H9 (cell line): Measurements from ENCODE around the gene CDH13. TPM values are rescaled to one million over a fixed set of nuclear protein-coding genes. Genes with fewer than 3 reads are reported as not detected.

Source experiments
- DNase-seq: peaks from one replicate; pipeline ENCODE4 v3.0.0-alpha.2; 2017
- H2AFZ ChIP-seq: one replicate; pipeline ENCODE4 v1.6.1; 2013; ENCODE audit warnings: mild to moderate bottlenecking, low read length, control low read depth, moderate library complexity
- H2AK5ac ChIP-seq: 2 replicates; pipeline ENCODE4 v1.6.1; 2013; ENCODE audit warnings: low read length, control low read depth, mixed read lengths; ENCODE audit not compliant: insufficient read length
- H2BK120ac ChIP-seq: one replicate; pipeline ENCODE4 v1.6.1; 2013; ENCODE audit warnings: low read depth, mild to moderate bottlenecking, low read length, control low read depth, inconsistent platforms; ENCODE audit not compliant: poor library complexity, severe bottlenecking
- H2BK12ac ChIP-seq: 2 replicates; pipeline ENCODE4 v1.6.1; 2013; ENCODE audit warnings: low read length, control low read depth, mixed read lengths, low read depth; ENCODE audit not compliant: insufficient read length
- H2BK15ac ChIP-seq: 2 replicates; pipeline ENCODE4 v1.6.1; 2013; ENCODE audit warnings: low read depth, low read length, control low read depth
- H2BK20ac ChIP-seq: one replicate; pipeline ENCODE4 v1.6.1; 2013; ENCODE audit warnings: low read depth, mild to moderate bottlenecking, low read length, control low read depth, inconsistent platforms; ENCODE audit not compliant: poor library complexity, severe bottlenecking
- H2BK5ac ChIP-seq: 2 replicates; pipeline ENCODE4 v1.6.1; 2013; ENCODE audit warnings: low read length, control low read depth, mixed read lengths; ENCODE audit not compliant: insufficient read length
- H3K14ac ChIP-seq: 2 replicates; pipeline ENCODE4 v1.6.1; 2013; ENCODE audit warnings: low read length, control low read depth; ENCODE audit not compliant: insufficient read depth
- H3K18ac ChIP-seq: 2 replicates; pipeline ENCODE4 v1.6.1; 2013; ENCODE audit warnings: low read depth, mild to moderate bottlenecking, mixed read lengths, low read length, control low read depth; ENCODE audit not compliant: insufficient read length
- H3K23ac ChIP-seq: 2 replicates; pipeline ENCODE4 v1.6.1; 2013; ENCODE audit warnings: low read length, control low read depth, mixed read lengths, low read depth; ENCODE audit not compliant: insufficient read length
- H3K23me2 ChIP-seq: 2 replicates; pipeline ENCODE4 v1.6.1; 2013; ENCODE audit warnings: low read depth, mild to moderate bottlenecking, mixed read lengths, low read length, control low read depth; ENCODE audit not compliant: insufficient read length, poor library complexity, severe bottlenecking
- H3K27ac ChIP-seq: 2 replicates; pipeline ENCODE4 v1.5.1; 2013; ENCODE audit warnings: low read length, control low read depth, mixed read lengths, low read depth; ENCODE audit not compliant: insufficient read length
- H3K27me3 ChIP-seq: 2 replicates; pipeline ENCODE4 v1.6.1; 2013; ENCODE audit warnings: low read length, control low read depth, inconsistent platforms; ENCODE audit not compliant: insufficient read depth
- H3K4ac ChIP-seq: 2 replicates; pipeline ENCODE4 v1.6.1; 2013; ENCODE audit warnings: low read depth, mild to moderate bottlenecking, control low read depth, inconsistent platforms, low read length, moderate library complexity
- H3K4me1 ChIP-seq: 2 replicates; pipeline ENCODE4 v1.6.1; 2013; ENCODE audit warnings: low read length, control low read depth, inconsistent platforms; ENCODE audit not compliant: insufficient read depth
- H3K4me2 ChIP-seq: 2 replicates; pipeline ENCODE4 v1.6.1; 2013; ENCODE audit warnings: low read length, control low read depth, mixed read lengths; ENCODE audit not compliant: insufficient read length, insufficient read depth
- H3K56ac ChIP-seq: 2 replicates; pipeline ENCODE4 v1.6.1; 2013; ENCODE audit warnings: low read depth, mild to moderate bottlenecking, mixed read lengths, low read length, control low read depth; ENCODE audit not compliant: insufficient read length
- H3K79me1 ChIP-seq: 2 replicates; pipeline ENCODE4 v1.6.1; 2013; ENCODE audit warnings: low read depth, mild to moderate bottlenecking, moderate library complexity, low read length, control low read depth, inconsistent platforms; ENCODE audit not compliant: insufficient read depth, poor library complexity, severe bottlenecking
- H3K79me2 ChIP-seq: 2 replicates; pipeline ENCODE4 v1.6.1; 2013; ENCODE audit warnings: low read length, control low read depth, inconsistent platforms; ENCODE audit not compliant: insufficient read depth
- H3K9ac ChIP-seq: 2 replicates; pipeline ENCODE4 v1.6.1; 2013; ENCODE audit warnings: low read length, control low read depth, mixed read lengths; ENCODE audit not compliant: insufficient read length; ENCODE audit errors: extremely low read depth
- H3K9me3 ChIP-seq: one replicate; pipeline ENCODE4 v1.6.1; 2013; ENCODE audit warnings: low read depth, low read length, inconsistent platforms; ENCODE audit not compliant: control insufficient read depth
- H3T11ph ChIP-seq: one replicate; pipeline ENCODE4 v1.6.1; 2013; ENCODE audit warnings: mild to moderate bottlenecking, low read length, control low read depth, inconsistent platforms
- H4K20me1 ChIP-seq: one replicate; pipeline ENCODE4 v1.6.1; 2013; ENCODE audit not compliant: control insufficient read depth, insufficient read length, insufficient read depth
- H4K5ac ChIP-seq: 2 replicates; pipeline ENCODE4 v1.6.1; 2013; ENCODE audit warnings: low read depth, mild to moderate bottlenecking, mixed read lengths, low read length, control low read depth; ENCODE audit not compliant: insufficient read length
- H4K8ac ChIP-seq: replicated peaks from 2 replicates; pipeline ENCODE4 v1.6.1; 2013; ENCODE audit warnings: low read length, control low read depth, mixed read lengths, low read depth; ENCODE audit not compliant: insufficient read length
- H4K91ac ChIP-seq: 2 replicates; pipeline ENCODE4 v1.6.1; 2013; ENCODE audit warnings: low read depth, mild to moderate bottlenecking, moderate library complexity, mixed read lengths, low read length, control low read depth; ENCODE audit not compliant: insufficient read length
- H3K27ac Mint-ChIP-seq, 3 experiments: 2 replicates in 2 of 3; 3 replicates in 1 of 3; pipeline ENCODE4 v1.8.0; 2020 to 2021; ENCODE audit warnings: mixed read lengths in 3 of 3, mild to moderate bottlenecking in 1 of 3, moderate library complexity in 1 of 3
- H3K27me3 Mint-ChIP-seq: 2 replicates; pipeline ENCODE4 v1.8.0; 2021; ENCODE audit warnings: low read depth, mild to moderate bottlenecking, moderate library complexity, mixed read lengths
- H3K36me3 Mint-ChIP-seq, 3 experiments: 2 replicates in 2 of 3; 3 replicates in 1 of 3; pipeline ENCODE4 v1.8.0; 2020 to 2021; ENCODE audit warnings: low read depth in 3 of 3, mixed read lengths in 3 of 3; ENCODE audit not compliant: insufficient read depth in 1 of 3
- H3K4me1 Mint-ChIP-seq, 2 experiments: 2 replicates each; pipeline ENCODE4 v1.8.0; 2020; ENCODE audit warnings: mixed read lengths in 2 of 2
- H3K4me3 Mint-ChIP-seq, 2 experiments: 2 replicates in 1 of 2; 3 replicates in 1 of 2; pipeline ENCODE4 v1.8.0; 2020 to 2021; ENCODE audit warnings: mild to moderate bottlenecking in 2 of 2, mixed read lengths in 2 of 2, moderate library complexity in 1 of 2
- H3K9me3 Mint-ChIP-seq, 2 experiments: 2 replicates in 1 of 2; 3 replicates in 1 of 2; pipeline ENCODE4 v1.8.0; 2020; ENCODE audit warnings: mild to moderate bottlenecking in 2 of 2, mixed read lengths in 2 of 2, moderate library complexity in 1 of 2
- CTCF ChIP-seq: fragments of 200-600 bp; sonication (generic); conservative IDR thresholded peaks from 3 replicates; pipeline ENCODE4 v1.8.0; 2021; ENCODE audit warnings: antibody characterized with exemption, mild to moderate bottlenecking
- WGBS: extraction: QIAGEN DNeasy Blood & Tissue Kit; methylation state at CpG from one replicate; pipeline ENCODE4 v1.1.7; 2013; ENCODE audit warnings: missing lambda C conversion rate, low lambda C conversion rate, mixed read lengths; ENCODE audit not compliant: insufficient read length; ENCODE audit errors: extremely low coverage; 5-methylcytosine and 5-hydroxymethylcytosine counted together
- total RNA-seq: library from RNA; stranded (reverse); gene quantifications from 2 replicates; pipeline ENCODE4 v1.2.1, GENCODE V29; 2021

CDH13 gene
- total RNA-seq, 1 experiment from 2014 or later = 1.5 TPM

DNA sequence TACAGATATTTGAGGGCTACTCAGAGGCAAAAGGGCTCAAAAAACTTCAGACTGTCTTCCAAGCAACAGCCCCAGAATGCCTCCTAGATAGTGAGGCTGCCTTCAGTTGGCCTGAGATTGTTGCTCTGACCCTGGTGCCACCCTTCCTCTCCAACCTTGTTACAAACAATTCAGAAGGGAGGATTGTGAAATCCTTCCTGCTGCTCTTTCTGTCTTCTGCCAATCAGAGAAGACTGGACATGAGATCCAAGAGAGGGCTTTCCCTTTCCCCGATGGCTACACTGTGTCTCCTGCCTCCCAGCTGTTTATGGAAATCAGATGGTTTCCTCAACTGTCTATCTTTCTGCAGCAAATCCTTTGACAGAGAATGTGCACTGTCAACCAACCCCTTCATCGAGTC, 419.9 kb downstream of the CDH13 start:
- H3K36me3 Mint-ChIP-seq = peaks cover 0 to 3% (median 0%) of the 10 kb centered on the region in 3 experiments; a peak in 1 of 7 replicates

More for the DNA sequence above, 419.9 kb downstream of the CDH13 start:
- H3K14ac ChIP-seq = no peak overlapping the region
- H4K8ac ChIP-seq = no peak overlapping the region
- no peaks in the 10 kb centered on the region for H4K20me1 ChIP-seq
- H3K9ac ChIP-seq = no peak overlapping the region
- H3K79me2 ChIP-seq = no peaks in the 10 kb centered on the region
- no peak for TF ChIP-seq CTCF
- H2BK5ac ChIP-seq = no peak overlapping the region
- H3K4me2 ChIP-seq = no peak overlapping the region
- no peak overlapping the region for H4K91ac ChIP-seq
- H2BK12ac ChIP-seq = no peak overlapping the region
- no peak overlapping the region for H3K18ac ChIP-seq
- H2AK5ac ChIP-seq = no peak overlapping the region
- H3K23me2 ChIP-seq = no peaks in the 10 kb centered on the region
- H3K23ac ChIP-seq = no peak overlapping the region
- no peaks in the 10 kb centered on the region for H3K27me3 ChIP-seq
- Mint-ChIP-seq H3K9me3 (peaks cover 5 to 6% of the 10 kb centered on the region in 2 experiments), H3K4me1 (no peaks in the 10 kb centered on the region), H3K4me3 (no peak overlapping the region), H3K27me3 (no peaks in the 10 kb centered on the region), H3K27ac (no peak overlapping the region)
- H2BK120ac ChIP-seq = no peak overlapping the region
- no peak for DNase-seq
- H2BK20ac ChIP-seq = no peak overlapping the region
- no peaks in the 10 kb centered on the region for H3K79me1 ChIP-seq
- no peak overlapping the region for H3K4ac ChIP-seq
- H3K4me1 ChIP-seq = no peaks in the 10 kb centered on the region
- H3T11ph ChIP-seq = no peak overlapping the region
- no CpG with 5 or more reads among the region's 2 CpGs for WGBS
- H4K5ac ChIP-seq = no peak overlapping the region
- no peak overlapping the region for H2BK15ac ChIP-seq
- H2AFZ ChIP-seq = no peak overlapping the region
- H3K27ac ChIP-seq = no peak overlapping the region
- H3K56ac ChIP-seq = no peak overlapping the region
- H3K9me3 ChIP-seq = no peaks in the 10 kb centered on the region
